T-helper 9 cell (primary cell): Measurements from ENCODE around the gene CCDC183.
"Not testable (repeated sequence)": the region's sequence is repeated elsewhere in the genome, so short reads cannot be mapped to it uniquely, and the experiment has no call there.

ENCODE experiments used
- DNase-seq: peaks from one replicate; pipeline ENCODE4 v3.0.0-alpha.2; 2020

Gene CCDC183

DNA sequence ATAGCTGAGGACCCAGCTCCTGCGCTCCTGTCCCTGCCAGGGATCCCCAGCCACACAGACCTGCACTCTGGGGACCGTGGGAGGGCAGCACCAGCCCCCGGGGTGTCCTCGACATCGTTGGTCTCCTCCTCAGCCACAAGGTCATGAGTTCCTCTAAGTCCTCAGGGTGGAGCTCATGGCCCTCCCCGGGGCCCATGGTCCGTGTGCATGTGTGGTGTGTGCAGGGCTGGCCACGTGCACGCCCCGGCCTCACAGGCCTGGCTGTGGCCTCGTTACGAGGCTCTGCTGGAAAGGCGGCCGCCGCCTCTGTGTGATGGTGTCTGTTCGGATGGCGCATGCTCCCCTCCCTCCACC is 30.0 kb downstream of the CCDC183 start:
- no peak for DNase-seq

DNA sequence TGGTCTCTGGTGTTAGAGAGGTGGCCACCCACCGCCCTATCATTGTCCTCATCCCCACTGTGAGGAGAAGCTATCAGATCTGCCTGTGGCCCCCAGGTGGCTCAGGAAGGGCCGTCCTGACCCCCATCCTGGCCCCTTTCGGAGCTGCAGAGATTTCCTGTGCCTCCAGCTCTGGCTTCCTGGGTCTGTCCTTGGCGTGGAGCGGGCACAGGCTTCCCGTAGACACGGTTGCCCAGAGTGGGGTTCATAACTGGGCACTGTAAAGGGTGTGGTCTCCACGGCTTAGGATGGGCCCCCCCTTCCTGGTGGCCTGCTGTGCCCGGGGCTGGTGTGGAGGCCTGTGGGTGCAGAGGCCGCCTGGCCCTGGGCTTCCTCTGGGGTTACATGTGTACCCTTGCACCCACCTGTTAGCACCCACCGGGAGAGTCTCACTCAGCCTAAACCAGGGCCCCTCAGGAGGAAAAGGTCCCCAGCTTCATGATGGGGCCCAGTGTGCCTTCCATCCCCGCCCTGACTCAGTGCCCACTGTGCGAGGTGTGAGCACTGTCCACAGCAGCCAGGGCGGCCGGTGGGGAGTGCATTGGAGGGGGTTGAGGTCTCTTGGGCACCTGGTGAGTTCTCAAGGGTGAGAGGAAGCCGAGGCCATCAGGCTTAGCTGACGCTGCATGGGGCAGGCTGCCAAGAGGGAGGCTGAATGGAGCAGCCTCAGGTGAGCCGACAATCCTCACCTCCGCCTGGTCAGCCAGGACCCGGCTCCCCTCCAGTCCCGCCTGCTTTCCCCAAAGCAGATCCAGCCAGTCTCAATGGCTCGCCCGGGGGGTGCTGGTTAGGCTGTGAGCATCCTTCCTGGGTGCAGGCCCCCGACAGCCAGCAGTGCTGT is 30.8 kb downstream of the CCDC183 start:
- DNase-seq, result no peak

DNA sequence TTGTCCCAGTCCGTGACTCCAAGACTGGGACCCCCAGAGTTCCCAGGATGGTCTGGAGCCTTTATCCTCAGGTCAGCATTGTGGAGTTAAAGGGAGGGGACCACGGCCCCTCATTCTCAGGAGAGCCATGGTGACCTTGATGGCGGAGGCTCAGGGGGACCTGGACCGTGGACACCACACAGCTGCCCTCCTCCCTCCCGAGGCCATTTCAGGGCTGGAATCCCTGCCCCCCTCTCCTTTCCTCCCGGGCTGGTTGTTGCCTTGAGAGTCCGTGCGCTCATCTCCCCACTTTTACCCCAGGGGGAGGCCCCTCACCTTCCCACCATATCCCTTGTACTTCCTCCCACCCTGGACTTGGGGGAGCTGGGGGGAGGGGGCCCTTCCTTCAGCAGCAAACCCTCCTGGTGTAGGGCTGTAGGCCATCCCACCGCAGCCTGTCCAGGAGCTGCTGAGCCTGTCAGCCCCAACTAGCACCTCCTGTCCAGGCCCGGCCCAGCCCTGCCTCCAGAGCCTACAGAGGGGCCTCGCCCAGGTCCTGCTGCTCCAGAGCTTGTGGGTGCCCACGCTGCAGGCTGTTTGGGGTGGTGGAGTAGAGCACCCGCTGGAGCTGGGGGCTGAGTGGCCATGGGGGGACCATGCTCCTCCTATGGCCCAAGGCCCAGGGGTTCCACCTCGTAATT is 31.8 kb downstream of the CCDC183 start:
- DNase-seq, result no peak

DNA sequence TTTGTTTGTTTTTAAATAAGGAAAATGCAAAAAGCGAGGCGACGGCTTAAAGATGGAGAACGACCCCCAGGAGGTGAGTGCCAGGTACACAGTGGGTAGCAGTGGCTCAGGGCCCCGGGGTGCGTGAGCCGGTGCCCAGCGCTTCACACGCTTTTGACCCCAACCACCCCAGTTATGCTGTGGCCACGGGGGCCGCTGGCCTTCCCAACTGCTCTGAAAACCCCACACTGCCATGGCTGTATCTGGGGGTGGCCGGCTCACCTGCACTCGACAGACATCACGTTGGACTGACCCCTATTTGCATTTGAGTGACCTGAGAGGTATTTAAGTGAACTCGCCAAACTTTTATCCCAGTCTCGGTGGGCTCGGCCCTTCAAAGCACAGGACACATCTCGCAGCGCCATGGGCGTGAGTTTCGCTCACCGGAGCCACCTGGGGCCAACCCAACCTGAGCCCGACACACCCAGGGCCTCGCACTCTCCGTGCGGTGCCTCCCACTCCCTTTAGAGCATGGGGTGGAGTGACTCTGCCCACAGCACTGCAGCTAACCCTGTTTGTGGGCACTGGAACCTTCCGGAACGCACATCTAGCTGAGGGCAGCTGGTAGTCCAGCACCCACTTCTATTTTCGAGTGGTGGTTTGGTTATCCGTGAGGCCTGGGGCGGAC is 32.5 kb downstream of the CCDC183 start:
- DNase-seq, result no peak

DNA sequence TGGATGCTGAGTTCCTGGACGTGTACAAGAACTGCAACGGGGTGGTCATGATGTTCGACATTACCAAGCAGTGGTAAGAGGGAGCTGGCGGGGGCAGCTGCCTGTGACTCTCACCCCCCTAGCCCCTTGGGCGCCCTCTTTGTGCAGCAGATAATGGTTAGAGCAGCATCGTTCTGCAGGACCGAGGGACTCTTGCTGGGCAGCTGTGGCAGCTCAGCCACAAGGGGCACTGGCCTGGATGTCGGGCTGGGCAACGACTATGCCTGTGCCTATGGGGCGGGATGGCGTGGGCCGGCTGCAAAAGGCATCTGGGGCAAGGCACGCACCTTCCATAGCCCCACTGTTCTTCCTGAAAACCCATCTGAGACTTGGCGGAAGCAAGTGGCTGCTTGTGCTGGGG is 33.3 kb downstream of the CCDC183 start:
- no peak for DNase-seq

DNA sequence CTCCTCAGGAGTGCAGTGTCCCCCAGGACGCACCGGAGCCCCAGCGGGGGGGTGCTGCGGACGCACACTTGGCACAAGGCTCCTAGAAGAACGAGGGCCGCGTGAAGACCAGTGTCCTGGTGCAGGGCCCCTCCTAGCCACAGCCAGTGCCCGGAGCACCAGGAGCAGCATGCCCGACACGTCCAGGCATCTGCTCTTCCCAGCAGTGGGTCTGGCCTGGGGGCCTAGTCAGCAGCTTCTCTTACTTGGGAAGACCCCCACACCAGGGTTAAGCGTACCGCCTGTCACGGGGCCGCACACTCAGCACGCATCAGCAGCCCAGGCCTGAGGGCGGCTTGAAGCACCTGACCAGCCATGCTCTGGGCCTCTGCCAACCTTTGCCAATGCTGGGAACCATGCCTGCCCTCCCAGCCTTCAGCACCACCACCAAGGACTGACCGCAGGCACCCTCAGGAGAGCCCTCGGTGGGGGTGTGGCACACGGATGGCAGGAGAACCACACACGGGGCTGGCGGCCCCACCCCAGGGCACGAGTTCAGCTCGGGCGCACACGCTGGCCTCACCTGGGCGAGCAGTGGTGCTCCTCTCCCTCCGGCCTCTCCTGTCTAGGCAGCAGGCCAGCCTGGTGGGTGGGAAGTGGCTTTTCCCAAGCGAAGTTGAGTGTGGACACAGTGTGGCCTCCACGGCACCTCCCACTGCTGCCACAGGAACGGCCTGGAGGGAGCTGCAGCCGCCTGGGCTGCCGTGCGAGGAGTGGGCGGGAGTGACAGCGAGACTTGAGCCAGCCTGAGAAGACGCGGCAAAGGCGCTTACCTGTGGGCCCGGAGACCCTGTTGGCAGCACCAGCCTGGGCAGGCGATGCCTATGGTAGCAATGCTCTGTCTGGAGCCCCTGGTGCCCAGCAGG is 34.1 kb downstream of the CCDC183 start:
- no peak for DNase-seq

DNA sequence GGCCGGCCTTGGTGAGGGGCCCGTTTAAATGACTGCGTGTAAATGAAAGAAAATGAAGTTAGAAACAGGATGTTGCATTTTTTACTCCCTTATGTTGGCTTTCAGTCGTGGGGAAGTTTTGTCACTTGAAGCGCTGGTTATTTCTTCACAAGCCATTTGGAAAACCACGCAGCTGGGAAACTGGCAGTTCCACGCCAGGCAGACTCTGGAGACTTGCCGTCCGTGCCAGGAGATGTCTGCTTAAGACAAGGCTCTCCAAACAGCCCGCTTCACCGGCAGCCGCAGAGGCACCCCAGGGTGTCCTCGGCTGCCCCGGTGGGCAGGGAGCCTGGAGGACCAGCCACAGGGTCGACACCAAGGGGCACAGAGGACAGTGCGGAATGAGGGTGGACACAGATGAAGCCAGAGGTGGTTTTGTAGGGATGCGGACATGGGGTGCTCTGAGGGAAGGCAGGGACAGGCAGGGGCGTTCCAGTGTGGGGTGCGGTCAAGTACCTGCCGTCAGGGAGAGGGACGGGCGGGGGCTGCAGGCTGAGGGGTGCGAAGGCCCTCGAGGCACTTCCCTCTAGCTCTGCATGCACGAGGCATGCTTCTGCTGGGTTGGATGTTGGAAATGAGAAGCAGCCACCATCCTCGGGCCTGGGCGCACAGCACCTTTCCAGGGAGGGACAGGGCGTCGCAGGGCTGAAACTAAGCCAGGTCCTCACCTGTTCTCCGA is 35.0 kb downstream of the CCDC183 start:
- no peak for DNase-seq

DNA sequence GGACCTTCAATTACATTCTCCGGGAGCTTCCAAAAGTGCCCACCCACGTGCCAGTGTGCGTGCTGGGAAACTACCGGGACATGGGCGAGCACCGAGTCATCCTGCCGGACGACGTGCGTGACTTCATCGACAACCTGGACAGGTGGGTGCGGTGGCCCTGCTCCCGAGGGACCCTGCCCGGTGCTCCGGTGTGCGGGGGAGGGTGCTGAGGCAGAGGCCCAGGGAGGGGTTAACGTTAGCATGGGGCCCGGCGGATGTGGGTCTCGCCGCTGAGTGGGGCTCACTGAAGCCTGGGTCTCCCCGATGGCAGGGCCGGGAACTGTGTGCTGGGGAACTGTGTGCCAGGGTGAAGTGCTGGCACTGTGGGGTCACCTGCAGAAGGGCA is 35.6 kb downstream of the CCDC183 start:
- no peak for DNase-seq

DNA sequence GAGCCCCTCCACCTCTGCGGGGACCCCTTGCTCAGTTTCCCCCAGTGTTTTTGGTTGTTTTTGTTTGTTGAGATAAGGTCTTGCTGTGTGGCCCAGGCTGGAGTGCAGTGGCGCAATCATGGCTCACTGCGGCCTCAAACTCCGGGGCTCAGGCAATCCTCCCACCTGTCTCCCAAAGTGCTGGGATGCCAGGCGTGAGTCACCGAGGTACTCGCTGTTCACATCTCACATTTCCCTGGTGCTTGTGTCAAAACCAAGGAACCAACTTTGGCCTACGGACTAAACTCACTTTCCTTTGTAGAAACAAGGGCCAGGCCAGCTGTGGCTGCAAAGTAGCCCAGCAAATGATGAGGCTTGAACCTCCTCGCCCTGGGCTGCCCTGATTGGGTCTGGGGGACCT is 36.4 kb downstream of the CCDC183 start:
- DNase-seq, result no peak

DNA sequence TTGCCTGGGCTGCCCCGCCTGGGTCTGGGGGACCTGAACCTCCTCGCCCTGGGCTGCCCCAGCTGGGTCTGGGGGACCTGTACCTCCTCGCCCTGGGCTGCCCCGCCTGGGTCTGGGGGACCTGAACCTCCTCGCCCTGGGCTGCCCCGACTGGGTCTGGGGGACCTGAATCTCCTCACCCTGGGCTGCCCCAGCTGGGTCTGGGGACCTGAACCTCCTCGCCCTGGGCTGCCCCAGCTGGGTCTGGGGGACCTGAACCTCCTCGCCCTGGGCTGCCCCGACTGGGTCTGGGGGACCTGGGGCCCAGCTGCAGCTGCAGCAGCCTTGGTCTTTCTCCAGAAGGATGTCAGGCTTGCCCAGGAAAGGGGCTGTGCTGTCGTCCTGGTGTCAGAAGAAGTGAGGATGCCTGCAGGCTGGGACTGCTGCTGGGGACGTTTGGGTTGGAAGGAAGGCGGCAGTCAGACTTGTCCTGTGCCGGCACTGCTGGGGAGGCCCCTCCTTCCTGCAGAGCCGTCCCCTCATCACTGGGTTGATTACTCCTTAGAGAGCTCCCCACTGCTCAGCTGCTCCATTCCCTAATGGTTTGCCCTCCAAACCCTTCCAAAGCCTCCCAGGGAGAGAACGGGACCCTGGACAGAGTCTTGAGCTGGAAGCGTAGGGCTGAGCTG is 37.4 kb downstream of the CCDC183 start:
- DNase-seq, result not testable (repeated sequence)

DNA sequence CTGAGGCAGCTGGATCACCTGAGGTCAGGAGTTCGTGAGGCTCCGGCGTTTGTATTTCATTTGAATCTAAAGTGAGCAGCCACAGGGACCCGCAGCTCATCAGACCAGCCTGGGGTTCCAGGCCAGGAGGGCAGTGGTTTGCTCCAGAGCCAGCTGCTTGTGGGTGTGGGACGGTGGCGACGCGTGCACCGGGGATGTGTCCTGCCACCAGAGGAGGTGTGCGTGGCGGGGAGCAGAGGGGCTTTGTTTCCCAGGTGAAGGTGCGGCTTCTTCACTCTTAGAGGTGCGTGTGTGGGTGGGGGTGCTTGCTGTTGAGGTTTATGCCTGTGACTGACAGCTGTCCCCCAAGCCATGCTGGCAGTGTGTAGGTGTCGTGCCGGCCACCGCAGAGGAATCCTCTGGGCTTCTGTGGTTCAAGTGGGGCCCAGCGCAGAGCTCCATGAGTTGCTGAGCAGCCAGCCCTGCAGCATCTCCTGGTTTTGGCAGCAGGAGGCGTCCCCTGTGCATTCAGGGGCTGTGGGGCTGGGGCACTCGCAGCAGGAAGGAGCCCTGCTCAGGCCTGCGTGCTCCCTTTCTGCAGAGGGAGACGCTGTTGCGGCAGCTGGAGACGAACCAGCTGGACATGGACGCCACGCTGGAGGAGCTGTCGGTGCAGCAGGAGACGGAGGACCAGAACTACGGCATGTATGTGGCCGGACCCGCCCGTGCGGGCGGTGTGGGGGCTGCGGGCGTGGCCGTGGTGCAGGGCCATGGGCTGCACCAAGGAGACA is 39.2 kb downstream of the CCDC183 start:
- no peak for DNase-seq

DNA sequence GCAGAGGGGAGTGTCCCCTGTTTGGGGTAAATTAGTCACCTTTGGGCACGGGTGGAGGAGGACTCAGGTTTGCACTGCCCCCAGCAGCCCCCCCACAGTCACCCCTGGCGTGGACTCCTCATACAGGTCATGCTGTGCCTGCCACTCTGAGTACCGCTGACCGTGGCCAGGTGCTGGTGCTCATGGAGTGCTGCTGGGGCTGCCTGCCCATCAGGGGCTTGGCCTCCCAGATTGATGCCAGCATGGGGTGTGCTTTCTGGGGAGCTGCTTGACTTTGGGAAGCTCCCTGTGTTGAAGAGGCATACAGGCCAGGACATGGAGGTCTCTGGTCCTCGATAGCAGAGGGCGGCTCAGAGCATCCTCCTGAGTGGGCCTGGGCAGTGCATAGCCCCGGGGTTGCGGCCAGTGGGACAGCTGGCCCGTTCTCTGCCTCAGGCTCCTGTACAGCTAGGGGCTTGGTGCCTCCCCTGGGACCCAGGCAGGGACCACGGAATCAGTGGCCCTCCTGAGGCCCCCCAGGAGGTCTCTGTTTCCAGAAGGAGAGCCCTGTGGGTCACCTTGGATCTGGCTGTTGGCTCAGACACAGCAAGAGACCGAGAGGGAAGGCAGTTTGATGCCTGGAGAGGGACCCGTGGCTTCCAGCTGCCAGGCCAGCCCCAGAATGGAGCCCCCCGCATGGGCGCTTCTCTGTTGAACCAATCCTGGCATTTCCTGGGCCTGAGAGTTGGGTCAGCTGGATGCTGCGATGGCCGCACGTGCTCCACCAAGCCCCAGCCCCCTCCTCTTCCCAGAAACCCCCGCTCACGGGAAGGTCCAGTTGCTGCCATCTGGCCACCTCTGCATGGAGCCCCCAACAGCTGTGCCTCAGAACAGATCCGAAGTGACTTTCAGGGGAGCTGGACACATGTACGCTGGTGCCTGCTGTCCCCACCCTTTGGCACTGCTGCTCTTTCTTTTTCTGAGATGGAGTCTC is 40.1 kb downstream of the CCDC183 start:
- DNase-seq, result no peak

DNA sequence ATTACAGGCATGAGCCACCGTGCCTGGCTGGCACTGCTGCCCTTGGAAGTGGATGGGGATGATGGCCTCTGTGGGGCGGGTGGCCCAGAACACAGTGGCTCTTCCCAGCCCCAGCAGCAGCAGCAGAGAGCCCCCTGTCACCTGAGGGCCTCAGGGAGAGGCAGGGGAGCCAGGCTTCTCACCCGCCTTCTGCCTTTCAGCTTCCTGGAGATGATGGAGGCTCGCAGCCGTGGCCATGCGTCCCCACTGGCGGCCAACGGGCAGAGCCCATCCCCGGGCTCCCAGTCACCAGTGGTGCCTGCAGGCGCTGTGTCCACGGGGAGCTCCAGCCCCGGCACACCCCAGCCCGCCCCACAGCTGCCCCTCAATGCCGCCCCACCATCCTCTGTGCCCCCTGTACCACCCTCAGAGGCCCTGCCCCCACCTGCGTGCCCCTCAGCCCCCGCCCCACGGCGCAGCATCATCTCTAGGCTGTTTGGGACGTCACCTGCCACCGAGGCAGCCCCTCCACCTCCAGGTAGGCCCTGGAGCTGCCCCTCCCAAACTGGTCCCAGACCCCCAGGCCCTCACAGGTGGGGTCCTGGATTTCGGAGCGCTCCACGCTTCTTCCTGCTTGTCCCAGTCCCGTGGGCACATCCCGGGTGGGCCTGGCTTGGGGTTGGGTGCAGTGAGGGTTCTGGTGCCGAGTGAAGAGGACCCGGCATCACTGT is 41.2 kb downstream of the CCDC183 start:
- no peak for DNase-seq

DNA sequence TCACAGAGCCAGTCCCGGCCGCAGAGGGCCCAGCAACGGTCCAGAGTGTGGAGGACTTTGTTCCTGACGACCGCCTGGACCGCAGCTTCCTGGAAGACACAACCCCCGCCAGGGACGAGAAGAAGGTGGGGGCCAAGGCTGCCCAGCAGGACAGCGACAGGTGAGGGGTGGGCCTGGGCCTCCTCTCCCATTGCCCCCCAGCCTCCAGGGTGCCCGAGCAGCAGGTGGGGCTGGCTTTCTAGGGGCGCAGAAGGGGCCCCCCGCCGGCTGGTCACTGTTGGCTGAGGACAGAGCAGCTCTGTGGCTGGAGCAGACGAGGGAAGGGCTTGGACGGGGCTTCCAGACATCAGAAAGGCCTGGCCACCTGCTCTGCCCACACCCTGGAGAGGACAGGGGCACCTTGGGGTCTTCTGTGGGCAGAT is 41.7 kb downstream of the CCDC183 start:
- DNase-seq, result not testable (repeated sequence)

DNA sequence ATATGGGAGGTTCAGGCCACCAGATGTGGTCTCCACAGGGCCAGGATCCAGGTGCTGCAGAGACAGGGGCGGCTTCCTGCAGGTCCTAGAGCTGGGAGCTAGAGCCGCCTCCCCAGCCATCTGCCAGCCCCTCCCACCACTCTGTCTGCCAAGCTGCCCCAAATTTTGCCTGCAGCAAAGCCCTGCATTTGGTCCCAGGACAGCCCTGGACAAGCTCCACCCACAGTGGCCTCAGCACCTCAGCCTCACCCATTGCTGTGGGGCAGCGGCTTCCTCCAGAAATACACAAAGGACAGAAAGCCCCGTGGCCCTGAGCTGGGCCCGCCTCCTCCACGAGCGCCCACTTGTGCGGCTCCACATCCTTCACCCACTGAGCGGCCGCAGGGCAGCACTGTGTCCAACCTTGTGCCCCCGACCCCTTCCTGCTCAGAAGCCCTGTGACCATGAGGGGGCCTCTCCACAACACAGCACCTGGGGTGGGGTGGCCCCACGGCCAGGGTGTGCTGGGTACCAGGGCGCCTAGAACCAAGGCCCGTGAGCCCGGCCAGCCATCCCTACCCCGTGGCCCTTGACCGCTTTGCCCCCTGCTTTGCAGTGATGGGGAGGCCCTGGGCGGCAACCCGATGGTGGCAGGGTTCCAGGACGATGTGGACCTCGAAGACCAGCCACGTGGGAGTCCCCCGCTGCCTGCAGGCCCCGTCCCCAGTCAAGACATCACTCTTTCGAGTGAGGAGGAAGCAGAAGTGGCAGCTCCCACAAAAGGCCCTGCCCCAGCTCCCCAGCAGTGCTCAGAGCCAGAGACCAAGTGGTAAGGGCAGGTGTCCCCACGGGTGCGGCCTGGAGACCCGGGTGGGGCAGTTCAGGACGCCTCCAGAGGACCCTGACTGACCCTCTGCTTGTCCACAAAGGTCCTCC is 42.4 kb downstream of the CCDC183 start:
- no peak for DNase-seq

DNA sequence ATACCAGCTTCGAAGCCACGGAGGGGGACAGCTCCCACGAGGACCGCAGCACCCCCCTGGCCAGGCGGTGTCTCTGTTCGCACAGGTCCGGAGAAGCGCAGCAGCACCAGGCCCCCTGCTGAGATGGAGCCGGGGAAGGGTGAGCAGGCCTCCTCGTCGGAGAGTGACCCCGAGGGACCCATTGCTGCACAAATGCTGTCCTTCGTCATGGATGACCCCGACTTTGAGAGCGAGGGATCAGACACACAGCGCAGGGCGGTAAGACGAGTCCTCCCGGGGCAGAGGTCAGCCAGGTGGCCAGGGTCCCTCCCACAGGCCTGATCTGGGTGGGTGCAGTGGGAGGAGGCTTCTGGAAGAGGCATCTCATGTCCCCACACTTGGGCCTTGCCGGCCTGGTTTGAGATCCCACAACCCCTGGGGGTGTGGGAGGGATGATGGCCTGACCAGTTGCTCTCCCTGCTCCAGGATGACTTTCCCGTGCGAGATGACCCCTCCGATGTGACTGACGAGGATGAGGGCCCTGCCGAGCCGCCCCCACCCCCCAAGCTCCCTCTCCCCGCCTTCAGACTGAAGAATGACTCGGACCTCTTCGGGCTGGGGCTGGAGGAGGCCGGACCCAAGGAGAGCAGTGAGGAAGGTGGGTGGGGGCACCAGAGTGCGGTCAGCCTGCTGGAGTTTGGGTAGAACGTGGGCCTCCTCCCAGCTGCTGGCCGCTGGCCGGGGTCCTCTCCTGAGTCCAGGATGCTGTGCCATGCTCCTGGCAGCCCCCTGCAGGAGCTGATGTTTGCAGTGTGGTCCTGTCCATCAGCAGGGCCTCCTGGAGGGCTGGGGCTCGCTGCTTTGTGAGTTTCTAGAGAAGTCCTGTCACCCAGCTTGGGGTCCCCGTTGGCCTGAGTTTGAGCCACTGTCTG is 43.3 kb downstream of the CCDC183 start:
- DNase-seq, result no peak
